CD4-positive, alpha-beta T cell treated with Interleukin-15 for 1 hour (primary cell): ENCODE measurements around the gene EPHA7.

Experiments used
- DNase-seq: peaks from one replicate; pipeline ENCODE4 v3.0.0-alpha.2; 2020

Gene EPHA7

DNA sequence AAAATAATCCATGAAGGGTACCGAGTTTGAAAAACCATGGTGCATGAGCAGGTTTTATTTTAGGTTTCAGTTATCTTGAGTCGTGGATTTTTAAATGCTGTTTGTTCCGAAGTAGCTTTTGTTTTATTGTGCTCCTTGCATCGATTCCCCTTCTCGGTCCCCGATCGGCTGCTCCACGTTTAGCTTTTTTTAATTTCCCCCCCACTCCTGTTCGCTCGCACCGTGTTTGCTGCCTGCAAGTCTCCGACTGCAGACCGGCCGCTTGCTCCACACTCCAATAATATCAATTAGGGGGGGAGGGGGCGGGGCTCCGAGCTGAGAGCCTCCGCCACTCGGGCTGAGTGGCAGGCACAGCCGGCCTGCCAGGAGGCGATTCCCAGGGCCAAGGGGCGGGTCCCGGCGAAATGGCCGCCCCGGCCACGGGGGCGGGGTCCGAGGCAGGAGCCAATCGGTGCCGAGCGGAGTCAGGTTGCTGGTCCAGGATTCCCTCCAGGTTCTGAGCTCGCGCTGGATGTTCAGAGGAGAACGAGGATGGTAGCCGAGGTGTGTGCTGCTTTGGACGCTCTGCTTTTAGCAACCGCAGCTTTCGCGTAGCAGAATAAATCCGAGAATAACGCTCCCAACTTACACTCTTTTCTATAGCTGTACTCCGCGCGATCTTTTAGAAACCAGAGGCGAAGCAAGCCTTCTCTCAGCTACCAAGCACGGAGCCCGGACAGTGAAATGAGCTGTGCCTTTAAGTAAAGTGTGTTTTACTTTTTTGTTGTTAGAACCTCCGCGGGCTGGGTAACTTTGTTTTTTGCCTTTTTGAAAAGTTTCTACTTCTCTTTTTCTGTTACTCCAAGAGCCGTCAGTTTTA is at the start of gene EPHA7:
EPHA7 (minus strand) TSS at position 256 of the 859 bp plus-strand sequence; CDS start at position 38, 218 bp downstream.
- peak; percentile 28 for DNase-seq

GRCh38 chr6:93468291-93468690 is 48.9 kb upstream of the EPHA7 start:
- no peak for DNase-seq

- no peak for DNase-seq
These were observed 35.2 kb upstream of the EPHA7 start for GRCh38 chr6:93454533-93454932.

- DNase-seq, result no peak
These were observed 34.6 kb upstream of the EPHA7 start for GRCh38 chr6:93453956-93454355.

DNA sequence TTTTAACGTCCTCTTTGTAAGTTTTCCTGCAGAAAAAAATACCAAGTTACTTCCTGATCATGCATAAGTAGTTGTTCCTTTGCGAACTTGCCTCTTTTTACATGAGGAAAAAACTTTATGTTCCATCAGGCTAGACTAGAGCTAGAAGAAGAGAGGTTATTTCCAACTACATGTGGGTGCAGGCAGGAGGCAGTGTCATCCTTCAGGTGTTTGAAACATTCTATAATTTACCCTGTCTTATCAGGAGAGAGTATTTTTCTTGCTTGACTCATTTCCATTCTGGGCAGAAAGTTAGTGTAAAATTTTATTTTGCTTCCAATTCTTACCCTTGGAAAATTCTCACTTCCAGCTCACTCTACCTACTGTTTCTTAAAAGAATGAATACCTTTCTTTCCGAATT is 28.5 kb upstream of the EPHA7 start:
- no peak for DNase-seq

- no peak for DNase-seq
These were observed 18.1 kb upstream of the EPHA7 start for GRCh38 chr6:93437491-93437890.

DNA sequence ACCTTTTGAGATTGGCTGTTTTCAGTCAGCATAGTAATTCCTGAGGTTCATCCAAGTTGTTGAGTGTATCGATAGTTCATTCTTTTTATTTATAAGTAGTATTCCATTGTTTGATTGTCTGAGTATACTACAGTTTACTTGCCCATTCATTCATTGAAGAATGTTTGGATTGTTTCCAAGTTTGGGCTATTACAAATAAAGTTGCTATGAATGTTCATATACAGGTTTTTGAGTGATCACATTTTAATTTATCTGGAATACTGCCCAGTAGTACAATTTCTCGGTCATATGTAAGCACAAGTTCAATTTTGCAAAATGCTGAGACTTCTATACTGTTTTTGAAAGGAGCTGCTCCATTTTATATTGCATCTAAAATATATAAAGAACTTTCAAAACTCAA is 14.2 kb upstream of the EPHA7 start:
- no peak for DNase-seq

GRCh38 chr6:93424303-93425064 is 5.1 kb upstream of the EPHA7 start:
- no peak for DNase-seq

- no peak for DNase-seq
These were observed 4.2 kb upstream of the EPHA7 start for GRCh38 chr6:93423542-93423941.

GRCh38 chr6:93420163-93420795 is 920 bp upstream of the EPHA7 start:
- DNase-seq, result no peak

DNA sequence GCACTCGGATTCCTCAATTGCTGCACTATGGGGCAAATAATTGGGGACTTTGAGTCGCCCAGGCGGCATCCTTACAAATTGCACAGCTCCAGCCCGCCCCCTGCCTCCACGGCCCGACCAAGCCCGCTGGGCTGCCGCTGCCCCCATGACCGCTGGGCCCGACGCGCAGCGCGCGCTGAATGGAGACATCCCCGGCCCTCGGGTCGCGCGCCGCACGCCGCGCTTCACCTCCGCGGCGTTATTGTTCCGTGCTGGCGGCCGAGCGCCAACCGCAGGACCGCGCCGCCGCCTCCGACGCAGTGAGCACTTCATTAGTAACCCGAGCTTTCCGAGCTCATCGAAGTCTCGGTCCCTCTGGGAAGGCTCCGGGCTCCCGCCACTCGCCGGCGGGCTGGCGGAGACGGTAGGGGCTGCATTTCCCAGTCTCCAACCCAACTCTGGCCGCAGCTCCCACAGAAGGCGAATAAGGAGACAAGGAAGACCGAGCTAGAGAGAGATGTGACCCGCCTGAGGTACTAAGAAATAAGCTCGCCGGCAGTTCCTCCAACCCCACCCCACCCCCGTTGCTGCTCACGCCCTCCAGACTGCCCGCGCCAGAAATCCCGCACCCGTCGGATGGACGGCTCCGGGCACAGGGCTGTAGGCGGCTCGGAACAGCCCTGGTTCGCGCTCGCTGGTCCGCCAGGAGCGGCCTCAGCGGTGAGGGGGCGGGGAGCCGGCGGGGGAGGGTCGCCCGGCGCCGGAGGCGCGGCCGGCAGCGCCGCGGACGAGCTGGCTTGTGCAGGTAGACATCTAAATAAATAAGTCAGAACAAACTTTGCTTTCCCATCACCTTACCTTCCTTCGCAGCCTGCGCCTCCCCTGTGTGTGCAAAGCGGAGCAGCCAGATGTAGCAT is 703 bp downstream of the EPHA7 start:
- DNase-seq, result no peak

DNA sequence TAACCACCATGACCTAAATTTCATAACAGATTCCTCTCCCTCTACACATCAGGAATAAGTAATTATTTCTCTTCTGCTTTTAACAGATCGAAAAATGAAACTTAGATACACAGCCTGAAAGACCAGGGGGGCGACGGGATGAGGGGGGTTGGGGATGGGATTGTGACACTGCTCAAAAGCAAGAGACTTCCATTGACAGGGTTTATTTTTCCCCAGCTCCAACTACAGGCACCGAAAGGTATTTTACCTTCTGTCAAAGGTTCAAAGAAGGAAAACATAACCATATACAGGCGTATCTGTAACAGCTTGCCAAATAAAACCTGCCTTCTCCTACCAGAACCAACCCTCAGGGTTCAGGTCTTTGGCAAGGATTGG is 1.3 kb downstream of the EPHA7 start:
- no peak for DNase-seq

GRCh38 chr6:93417421-93418013 is 1.8 kb downstream of the EPHA7 start:
- DNase-seq, result no peak

DNA sequence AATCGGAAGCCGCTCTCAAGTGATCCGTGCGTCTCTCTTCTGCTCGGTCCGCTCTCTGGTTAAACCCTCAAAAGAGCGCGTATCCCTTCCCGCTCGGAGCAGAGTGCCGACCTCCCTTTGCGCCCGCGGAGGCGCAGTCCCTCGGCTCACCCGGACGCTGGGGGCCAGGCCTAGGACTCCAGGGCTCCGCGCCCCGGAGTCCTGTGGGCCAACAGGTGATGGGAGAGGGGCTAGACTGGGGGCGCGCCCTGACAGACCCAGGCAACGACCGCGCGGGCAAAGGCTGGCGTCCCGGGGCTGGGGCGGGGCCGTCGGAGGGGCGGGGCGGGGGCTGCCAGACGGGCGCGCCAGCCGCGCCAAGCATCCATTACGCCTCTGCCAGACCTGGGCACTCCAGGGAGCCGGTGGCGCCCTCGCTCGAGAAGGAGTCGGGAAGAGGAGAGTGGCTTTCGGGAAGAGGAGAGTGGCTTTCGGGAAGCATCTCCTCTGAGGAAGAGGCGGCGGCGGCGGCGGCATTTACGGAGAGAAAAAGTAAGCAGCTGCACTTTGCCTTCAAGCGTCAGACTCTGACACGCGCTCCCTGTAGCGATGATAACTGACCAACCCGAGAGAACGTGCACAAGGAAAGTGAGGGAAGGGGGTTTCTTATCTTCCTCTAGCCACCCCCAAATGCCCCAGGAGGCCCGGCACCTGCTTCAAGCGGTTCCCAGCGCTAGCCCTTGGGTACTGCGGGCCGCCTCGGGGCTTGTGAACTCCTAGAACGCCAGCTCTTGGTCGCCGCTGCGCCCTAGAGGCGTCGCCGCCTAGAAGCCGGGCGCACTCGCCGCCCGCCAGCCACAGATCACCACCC is 2.6 kb downstream of the EPHA7 start:
- DNase-seq, result no peak

GRCh38 chr6:93413190-93413589 is 6.2 kb downstream of the EPHA7 start:
- no peak for DNase-seq

GRCh38 chr6:93412452-93412851 is 6.9 kb downstream of the EPHA7 start:
- no peak for DNase-seq

DNA sequence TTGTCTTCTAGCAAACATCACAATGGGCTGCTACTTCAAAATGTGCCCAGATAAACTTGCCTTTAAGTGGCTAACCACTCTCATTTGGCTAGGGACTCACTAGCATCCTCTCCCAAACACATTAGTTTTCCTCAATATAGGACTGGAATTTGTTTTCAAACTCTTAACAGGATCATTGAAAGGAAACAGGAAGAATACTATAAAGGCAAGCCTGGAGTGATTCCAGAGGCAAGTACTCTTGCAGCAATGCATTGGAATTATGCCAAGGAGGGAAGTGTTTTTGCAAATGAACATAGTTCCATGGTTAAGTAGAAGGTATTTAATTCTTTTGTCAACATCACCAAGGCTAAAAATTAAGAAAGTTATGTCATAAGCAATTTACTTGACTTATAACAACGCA is 12.2 kb downstream of the EPHA7 start:
- no peak for DNase-seq

DNA sequence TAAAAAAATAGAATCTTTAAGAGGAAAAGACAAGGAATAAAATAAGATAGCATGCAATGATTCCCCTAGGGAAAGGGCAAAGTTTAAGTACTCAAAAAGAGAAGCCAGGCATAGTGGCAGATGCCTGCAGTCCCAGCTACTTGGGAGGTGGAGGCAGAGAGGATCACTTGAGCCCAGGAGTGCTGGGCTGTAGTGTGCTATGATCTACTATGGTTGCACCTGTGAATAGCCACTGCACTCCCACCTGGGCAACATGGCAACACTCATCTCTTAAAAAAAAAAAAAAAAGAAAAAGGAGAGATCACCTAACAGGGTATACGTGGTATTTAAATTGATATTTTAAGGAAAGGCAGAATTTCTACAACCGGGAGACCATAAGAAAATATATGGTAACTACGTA is 16.0 kb downstream of the EPHA7 start:
- DNase-seq, result no peak

DNA sequence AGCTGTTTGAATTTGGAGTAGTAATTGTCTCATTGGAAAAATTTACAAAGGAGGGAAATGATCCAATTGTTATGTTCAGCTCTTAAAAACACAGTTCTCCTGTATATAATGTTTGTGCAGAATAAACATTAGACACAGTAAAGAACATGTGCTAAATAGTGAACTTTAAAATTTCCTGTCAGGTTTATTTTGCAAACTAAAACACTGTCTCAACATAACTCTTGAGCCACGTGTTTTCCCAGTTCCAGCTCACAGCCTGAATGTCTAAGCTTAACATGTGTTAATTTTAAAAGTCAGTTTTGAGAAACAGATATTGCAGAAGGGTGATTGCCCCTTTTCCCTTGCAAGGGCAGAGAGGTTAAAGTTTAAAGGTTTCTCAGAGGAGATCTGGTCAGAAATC is 20.6 kb downstream of the EPHA7 start:
- no peak for DNase-seq

GRCh38 chr6:93394471-93394870 is 24.9 kb downstream of the EPHA7 start:
- no peak for DNase-seq

DNA sequence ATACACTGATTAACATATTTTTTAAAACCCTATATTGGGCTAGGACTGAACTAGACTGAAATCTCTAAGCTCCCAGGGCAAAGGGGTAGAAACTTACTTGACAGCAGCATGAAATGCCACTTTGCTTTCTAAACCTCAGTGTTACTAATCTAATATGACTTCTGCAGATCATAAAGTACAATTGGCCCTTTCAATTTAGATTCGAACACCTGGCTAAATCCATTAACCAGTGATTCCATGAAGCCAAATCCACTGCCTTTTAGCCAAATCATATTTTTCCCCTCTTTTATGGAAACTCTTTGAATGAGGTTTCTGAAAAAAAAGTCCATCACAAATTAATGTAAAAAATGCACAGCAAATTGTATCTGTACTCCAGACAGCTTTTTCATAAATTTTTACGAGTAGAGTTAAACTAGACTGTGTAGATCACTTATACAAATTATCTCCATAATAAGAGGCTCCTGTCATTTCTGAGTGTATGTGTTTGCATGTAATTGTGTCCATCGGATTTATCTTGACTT is 25.7 kb downstream of the EPHA7 start:
- DNase-seq, result no peak
